ELR (cell line): Measurements from ENCODE around the gene ALAD.
"Not testable (repeated sequence)": the region's sequence is repeated elsewhere in the genome, so short reads cannot be mapped to it uniquely, and the experiment has no call there.

Experiments used
- DNase-seq: peaks from one replicate; pipeline ENCODE4 v3.0.0-alpha.2; 2015; ENCODE audit warnings: low read depth

The ALAD gene

DNA sequence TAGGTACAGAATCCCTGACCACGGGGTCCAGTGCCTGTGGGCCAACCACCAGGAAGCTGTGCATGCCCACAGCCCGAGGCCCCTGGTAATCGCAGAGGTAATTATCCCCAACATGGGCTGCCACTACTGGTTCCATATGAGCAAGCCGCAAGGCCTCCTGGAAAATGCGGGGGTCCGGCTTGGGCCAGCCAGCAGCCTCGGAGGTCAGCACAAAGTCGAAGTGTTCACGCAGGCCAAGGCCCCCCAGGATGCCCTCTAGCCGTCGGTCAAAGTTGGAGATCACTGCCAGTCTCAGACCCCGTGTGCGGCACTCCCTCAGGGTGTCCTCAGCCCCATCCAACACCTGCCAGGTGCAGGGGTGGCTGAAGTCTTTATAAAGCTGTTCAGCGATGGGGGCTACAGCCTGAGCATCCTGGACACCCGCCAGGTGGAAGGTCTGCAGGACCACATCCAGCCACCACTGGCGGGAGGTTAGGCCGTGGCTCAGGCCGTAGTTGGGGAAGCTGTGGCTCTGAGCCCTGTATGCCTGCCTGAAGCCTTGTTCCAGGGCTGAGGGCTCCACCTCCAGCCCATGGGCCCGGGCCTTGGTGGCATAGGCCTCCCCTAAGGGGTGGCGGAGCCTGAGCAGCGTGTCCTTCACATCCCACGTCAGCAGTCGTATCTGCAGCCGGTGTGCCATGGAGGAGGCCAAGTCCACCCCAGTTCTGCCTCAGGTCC is 27.2 kb downstream of the ALAD start:
- DNase-seq = no peak

DNA sequence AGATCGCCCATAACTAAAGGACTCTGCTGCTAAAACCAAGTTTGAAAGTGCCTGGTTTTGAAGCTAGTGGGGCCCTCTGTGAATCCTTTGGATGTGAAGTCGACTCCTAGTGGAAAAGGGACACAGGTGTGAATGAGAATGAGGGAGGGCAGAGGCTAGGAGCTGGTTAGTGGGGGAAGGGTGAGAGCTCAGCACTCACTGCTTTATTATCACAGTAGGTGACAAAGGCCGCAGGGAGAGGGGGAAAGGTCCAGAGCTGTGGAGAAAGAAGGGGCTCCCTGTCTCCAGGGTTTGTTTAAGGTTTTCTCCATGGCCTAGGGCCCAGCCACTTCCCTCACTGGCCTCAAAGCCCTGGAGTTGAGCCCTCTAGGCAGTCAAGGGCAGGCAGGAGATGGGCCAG is 27.8 kb downstream of the ALAD start:
- no peak for DNase-seq

DNA sequence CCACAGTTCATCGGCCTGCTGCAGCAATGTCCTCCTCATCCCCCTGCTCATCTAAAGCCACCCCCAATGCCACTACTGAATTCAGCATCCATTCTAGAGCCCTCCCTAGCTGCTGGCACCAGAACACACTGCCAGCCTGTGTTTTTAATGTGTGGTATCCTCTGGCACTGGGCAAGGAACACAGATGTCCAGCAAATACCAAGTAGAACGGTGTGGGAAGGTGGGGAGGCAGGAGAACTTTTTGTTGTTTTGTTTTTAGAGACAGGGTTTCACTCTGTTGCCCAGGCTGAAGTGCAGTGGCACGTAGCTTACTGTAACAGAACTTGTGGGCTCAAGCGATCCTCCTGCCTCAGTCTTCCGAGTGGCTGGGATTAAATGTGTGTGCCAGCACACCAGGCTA is 29.0 kb downstream of the ALAD start:
- DNase-seq = no peak

DNA sequence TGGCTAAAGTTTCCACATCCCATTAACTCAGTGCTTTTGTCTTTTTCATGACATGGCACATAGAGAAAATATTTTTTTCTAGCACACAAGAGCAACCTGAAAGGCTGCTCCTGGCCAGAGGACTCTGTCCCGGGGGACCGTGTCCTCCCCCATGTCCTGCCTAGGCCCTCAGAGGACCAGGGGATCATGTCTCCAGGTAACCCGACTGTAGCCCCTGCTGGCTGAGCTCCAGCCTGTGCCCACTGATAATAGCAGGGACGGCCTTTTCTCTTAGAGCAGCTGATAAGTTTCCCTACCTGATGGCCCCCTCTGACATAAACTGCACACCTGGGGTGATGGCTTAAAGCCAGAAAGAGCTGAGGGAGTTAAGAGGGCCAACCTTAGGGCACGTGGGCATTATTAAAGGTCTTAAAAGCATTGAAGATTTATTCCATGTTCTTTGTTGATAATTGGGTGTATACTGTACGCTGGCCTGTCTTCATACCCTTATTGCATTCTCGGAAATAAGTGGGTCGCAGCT is 30.2 kb downstream of the ALAD start:
- DNase-seq = no peak

DNA sequence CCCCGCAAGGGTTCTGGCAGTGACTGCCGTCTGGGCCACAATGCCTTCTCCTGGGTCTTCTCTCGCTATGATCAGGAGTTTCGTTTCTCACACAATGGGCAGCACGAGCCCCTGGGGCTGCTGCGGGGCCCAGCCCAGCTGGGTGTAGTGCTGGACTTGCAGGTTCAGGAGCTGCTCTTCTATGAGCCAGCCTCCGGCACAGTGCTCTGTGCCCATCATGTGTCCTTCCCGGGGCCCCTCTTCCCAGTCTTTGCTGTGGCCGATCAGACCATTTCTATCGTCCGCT is 31.3 kb downstream of the ALAD start:
- no peak for DNase-seq

DNA sequence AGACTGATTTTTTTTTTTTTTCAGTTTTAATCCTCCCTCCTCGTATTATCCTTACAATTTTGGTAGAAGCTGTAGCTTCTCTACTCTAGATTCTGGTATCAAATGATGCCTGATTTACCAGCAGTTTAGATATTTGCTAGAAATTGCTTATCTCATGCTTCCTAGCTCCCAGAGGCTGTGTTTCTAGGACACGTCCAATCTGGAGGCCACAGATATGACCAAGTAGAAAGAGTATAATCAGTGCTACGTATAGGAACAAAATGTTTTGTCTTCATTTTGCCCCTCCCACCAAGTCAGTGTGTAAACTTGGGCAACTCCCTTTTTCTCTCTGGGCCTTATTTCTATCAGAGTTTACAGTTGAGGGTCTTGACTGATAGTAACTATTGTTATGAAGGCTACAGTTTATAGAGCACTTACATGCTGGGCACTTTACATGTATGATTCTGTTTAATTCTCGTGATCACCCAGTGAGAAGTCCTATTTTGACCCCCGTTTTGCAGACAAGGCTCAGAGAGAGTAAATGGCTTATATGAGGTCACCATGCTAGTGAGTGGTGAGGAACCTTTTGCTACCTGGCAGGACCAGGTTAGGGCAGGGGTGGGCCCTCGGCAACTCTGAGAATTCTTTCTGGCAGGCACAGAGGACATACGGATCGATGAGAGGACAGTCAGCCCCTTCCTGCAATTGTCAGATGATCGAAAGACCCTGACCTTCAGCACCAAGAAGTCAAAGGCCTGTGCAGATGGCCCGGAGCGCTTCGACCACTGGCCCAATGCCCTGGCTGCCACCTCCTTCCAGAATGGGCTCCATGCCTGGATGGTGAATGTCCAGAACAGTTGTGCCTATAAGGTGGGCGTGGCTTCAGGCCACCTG is 31.9 kb downstream of the ALAD start:
- DNase-seq = no peak

DNA sequence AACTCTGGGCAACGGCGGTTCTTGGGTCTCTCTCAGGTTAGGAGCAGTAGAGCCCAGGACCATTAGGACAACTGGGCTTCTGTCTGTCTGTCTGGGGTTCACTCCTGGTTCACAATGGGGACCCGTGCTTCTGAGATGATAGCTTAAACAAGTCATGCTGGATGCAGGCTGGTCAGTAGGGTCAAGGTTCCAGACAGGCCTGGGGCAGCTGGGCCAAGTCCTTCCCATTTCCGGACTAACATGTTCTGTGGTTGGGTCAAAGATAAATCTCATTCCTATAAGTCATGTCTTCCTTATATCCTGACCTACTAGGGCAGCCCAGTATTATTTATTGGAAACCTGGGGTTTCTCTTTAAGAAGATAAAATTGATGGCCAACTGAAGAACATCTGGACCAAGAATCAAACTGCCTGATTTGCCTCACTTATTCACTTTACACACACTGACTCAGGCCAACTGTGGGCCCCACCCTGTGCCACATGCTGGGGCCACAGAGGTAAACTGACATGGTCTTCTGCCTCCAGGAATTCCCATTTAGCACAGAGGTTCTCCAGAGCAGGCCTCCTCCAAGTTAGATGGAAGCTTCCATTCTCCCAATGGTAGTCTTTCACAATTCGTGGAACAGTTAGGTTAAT is 32.6 kb downstream of the ALAD start:
- no peak for DNase-seq

DNA sequence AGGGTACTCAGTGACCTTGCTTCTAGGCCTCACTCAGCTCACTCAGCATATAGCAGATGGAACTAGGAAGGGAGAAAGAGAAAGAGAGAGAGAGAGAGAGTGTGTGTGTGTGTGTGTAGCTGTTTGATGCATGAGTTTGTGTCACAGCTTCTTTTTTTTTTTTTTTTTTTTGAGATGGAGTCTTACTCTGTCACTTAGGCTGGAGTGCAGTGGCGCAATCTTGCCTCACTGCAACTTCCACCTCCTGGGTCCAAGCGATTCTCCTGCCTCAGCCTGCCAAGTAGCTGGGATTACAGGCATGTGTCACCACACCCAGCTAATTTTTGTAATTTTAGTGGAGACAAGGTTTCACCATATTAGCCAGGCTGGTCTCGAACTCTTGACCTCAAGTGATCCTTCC is 35.4 kb downstream of the ALAD start:
- DNase-seq = not testable (repeated sequence)

DNA sequence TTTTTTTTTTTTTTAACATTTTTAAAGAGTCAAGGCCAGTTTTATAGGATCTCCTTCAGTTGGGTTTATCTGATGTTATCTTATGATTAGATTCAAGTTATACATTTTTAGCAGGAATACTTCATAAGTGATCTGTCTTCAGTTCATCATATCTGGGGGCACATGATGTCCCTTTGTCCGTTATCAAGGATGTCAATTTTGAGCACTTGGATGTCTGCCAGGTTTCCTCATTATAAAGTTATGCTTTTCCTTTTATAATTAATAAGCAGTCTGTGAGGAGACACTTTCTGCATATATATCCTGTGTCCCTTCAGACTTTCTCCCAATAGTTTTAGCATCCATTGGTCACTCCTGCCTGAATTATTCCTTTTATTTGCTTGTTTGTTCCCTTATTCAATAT is 36.1 kb downstream of the ALAD start:
- no peak for DNase-seq

DNA sequence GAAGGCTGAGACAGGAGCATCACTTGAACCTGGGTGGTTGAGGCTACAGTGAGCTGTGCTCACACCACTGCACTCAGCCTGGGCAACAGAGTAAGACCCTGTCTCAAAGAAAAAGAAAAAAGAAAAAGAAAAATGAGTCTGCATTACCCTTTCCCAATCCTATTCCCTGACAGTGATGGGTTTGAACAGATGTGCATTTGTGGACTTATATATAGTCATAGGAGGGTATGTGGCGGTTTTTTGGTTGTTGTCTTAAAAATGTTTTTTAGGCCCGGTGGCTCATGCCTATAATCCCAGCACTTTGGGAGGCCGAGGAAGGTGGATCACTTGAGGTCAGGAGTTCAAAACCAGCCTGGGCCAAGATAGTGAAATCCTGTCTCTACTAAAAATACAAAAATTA is 37.7 kb downstream of the ALAD start:
- no peak for DNase-seq

DNA sequence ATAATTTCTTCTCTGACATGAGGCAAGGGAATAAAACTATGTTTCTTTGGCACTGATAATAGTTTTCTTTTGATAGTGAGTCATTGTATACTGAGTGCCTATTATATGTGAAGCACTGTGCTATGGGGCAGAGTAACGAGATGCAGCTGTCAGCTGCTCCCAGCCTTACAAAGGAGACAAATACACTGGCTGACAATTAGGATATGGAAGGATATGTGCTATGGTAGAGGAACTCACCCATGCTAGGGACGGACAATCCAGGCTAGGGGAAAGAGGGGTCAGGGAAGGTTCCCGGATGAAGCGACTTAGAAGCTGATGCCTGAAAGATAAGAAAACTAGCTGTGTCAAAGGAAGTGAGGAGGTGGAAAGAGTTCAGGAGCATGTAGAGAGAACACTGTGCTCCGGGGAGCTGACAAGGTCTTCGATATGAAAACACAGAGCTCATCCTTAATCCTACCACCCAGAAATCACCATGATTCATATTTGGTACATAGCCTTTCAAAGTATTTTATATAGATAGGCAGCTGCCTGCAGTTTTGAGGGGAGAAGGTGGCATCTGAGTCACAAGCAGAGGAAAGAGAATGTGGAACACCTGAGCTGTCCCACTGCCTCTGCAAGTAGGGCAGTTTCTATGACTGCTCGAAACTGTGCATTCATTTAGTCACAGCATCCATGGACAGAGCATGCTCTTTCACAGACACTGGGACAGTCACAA is 39.6 kb downstream of the ALAD start:
- DNase-seq = no peak

DNA sequence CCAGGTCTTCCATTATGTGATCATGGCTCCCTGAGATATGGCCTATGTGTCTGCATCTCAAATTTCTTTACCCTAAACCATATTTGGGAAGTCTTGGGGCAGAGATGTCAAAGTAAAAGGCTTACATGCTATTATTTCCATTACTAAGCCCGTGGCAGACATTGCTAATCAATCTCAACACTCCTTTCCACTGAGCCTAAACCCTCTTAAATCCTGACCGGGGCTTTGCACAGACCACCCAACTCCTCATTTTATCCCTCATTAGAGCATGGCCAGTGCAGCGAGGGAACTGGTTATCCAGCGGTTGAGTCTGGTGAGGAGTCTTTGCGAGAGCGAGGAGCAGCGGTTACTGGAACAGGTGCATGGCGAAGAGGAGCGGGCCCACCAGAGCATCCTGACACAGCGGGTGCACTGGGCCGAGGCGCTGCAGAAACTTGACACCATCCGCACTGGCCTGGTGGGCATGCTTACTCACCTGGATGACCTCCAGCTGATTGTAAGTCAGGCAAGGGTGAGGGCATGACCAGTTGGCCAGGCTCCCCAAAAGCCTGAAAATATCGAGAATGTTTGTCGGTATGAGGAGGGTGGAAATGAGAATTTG is 40.7 kb downstream of the ALAD start:
- no peak for DNase-seq

DNA sequence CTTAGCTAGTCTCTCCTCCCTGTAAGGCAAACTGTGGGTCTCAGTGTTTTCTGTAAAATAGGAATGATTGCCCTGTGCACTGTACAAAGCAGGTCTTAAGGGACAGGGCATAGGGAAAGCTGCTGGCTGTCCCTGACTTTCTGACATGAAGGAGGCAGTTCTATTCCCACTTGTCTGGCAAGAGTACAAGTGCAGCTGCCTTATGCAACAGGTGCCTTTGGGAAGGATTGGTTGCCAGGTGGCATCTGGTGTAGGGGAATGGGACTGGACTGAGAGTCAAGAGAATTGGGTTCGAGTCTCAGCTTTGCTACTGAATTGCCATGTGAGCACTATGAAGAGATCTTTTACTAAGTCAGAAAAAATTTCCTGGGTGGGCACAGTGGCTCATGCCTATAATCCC is 41.7 kb downstream of the ALAD start:
- no peak for DNase-seq

DNA sequence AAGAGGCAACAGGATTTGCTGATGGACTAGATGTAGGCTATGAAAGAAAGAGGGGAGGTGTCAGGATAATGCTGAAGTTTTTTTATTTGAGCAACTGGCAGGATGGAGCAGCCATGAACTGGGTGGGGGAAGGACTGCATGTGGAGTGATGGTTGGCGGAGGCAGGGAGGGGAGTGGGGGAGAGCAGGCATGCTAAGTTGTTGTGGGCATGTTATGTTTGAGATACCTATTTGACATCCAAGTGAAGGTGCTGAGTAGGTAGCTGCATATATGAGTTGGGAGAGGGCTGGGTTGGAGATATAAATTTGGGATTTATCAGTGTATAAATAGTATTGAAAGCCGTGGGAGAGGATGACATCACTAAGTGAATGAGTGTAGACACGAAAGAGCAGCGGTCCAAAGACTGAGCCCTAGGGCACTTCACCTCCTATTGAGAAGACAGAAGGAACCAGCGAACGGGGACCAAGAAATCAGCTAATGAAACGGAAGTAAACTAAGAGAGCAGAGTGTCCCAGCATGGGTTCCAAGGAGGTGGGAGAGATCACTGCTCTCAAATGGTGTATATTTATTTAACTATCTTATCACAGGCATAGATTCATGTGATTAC is 44.3 kb downstream of the ALAD start:
- DNase-seq = no peak

DNA sequence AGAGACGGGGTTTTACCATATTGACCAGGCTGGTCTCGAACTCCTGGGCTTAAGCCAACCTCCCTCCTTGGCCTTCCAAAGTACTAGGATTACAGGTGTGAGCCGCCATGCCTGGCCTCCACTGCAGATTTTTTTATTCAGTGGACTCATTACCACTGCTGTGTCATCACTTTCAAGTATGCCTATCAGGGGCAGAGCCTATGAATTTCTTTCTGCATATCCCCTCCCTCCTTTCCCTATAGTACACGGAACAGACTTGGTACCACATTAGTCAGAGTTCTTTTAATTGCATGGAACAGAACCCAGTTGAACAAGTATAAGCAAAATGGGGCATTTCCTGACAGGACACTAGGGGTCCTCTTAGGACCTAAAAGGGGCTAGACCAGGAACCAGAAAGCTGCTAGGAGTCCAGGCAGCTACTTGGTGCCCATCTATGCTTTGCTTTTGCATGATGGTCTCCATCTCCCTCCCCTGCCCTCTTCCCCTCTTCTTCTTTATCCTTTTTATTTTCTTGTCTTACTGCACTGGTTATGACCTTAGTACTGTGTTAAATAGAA is 46.0 kb downstream of the ALAD start:
- peak; percentile 54 for DNase-seq

DNA sequence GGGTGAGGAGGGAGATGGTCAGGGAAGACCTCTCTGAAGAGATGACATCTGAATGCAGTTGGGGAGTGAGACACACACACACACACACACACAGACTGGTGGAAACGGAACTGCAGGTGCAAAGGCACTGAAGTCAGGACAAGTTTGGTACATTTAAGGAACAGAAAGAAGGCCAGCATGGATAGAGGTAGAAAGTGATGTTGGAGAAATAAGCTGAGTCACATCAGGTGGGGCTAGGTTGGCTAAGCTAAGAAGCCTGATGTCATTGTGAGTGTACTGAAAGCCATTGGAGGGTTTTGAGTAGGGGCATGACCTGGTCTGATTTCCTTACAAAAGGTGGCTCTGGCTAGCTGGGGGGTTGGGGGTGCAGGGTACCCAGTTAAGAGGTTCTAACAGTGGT is 48.7 kb downstream of the ALAD start:
- DNase-seq = no peak

DNA sequence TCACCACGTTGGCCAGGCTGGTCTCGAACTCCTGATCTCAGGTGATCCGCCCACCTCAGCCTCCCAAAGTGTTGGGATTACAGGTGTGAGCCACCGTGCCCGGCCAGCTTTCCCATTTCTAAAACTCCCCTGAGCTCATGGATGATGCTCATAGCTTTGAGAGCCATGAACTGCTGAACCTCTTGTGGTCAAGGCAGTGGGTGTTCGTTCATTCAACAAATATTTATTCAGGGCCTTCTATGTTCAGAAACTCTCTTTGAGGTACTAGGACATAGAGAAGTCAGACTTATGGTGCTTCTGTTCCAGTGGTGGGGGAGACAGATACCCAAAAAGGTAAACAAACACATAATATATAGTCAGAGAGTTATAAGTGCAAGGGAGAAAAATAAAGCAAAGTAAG is 49.1 kb downstream of the ALAD start:
- no peak for DNase-seq

DNA sequence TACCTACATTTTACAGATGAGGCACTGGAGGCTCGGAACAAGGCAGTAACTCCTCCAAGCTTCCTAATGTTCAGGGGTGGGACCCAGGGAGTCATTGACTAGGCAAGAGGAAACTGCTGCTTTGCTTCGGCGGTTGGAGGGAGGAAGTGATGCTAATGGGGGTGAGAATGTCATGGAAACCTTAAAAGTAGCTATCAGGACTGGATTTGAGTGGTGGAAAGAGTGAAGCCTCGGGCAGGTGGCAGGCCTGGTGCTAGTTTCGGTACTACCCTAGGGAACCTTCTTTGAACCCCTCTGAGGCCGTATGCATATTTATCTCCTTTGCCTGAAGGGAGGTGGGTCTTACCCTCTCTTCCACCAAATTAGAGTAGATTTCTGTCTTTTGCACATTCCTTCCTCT is 50.1 kb downstream of the ALAD start:
- no peak for DNase-seq

DNA sequence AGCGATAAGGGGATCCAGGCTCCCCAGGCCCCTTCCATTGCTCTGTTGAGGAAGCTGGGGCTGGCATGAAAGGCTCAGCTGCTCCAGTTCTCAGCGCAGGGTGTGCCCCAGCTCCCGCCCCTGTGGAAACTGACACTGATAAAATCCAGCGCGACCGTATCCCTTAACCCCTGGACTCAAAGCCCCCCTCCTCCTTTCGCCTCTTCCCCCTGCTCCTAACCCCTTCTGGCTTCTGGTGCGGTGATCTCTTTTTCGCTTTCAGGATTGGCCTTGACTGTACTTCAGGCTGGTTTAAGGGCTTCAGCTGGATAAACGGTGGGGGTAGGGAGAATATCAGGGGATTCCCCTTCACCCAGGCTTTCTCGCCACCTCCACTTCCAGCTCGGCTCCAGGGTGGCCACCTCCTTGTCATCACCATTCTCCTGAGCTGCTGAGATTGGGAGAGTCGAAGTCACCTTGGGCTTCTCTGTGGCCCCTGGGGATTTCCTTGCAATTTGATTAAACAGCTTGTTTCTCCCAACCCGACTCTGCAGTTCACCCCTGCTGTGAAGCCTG is 50.9 kb downstream of the ALAD start:
- DNase-seq = no peak

DNA sequence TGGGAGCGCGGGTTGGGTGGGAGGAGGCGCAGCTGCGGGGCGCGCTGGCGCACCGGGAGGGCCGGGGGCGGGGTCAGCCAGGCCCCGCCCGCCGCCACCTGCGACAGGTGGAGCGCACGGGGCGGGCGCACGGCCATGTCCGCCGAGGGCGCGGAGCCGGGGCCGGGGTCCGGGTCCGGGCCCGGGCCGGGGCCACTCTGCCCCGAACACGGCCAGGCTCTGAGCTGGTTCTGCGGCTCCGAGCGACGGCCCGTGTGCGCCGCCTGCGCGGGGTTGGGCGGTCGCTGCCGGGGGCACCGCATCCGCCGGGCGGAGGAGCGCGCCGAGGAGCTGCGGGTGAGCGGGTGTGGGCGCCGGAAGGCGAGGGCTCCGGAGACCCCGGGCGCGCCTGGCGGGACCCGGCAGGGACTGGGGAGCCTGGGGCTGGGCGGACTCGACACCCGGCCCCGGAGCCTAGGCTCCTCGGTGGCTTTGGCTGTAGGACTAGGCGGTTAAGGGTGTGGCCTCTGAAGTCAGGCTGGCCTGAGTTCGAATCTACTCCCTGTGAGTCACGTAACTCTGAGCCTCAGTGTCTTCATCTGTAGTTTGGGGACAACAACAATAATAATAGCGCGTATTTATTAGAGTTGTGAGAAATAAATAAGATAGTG is 51.5 kb downstream of the ALAD start, which contains the start of gene BSPRY:
Gene BSPRY, plus strand, starts transcription at position 97 of the 650 bp plus-strand sequence. Its CDS starts 39 bp downstream, at position 136.
- DNase-seq = no peak
